PFSK-1 (cell line): ENCODE measurements around the gene FAM163B.

Source experiments
- FOXP2 ChIP-seq: optimal IDR thresholded peaks from 2 replicates; pipeline ENCODE3; 2011; ENCODE audit warnings: borderline replicate concordance, control low read depth, inconsistent platforms; ENCODE audit not compliant: insufficient read depth; ENCODE audit errors: extremely low read length, extremely low read depth
- POLR2AphosphoS5 ChIP-seq: IDR thresholded peaks from 2 replicates; pipeline ENCODE4 v1.6.1; 2012; ENCODE audit warnings: low read depth, mild to moderate bottlenecking, control low read depth, low read length, moderate library complexity
- TAF1 ChIP-seq: IDR thresholded peaks from 2 replicates; pipeline ENCODE4 v1.6.1; 2012; ENCODE audit warnings: low read length, control low read depth, borderline replicate concordance; ENCODE audit not compliant: insufficient read depth
- TF ChIP-seq, protein P1 (sequence below), 2 experiments: IDR thresholded peaks; 2 replicates each; pipeline versions ENCODE4 v1.6.1 to v1.8.0; 2011 to 2012; ENCODE audit warnings: low read depth in 2 of 2, low read length in 2 of 2, control low read depth in 1 of 2, inconsistent platforms in 1 of 2, mild to moderate bottlenecking in 1 of 2, moderate library complexity in 1 of 2; ENCODE audit not compliant: insufficient read depth in 1 of 2

DNA sequence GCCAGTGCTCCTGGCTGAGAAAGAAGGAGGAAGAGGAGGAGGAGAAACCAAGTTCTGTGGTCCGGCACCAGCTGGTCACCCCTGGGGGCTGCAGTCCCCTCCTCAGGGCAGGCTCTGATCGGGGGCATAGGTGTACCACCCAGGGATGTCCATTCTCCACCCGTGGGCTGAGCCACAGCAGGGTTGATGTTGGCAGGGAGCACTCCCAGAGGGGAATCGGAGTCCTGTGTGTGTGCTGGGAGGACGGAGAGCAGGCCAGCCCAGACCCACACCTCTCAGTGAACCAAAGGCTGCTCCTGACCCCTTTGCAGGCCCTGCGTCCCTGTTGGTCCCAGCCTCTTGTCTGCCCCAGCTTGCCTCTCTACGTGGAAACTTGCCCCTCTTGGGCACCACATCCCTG is 79.3 kb downstream of the FAM163B start:
- TF ChIP-seq, protein P1, sequence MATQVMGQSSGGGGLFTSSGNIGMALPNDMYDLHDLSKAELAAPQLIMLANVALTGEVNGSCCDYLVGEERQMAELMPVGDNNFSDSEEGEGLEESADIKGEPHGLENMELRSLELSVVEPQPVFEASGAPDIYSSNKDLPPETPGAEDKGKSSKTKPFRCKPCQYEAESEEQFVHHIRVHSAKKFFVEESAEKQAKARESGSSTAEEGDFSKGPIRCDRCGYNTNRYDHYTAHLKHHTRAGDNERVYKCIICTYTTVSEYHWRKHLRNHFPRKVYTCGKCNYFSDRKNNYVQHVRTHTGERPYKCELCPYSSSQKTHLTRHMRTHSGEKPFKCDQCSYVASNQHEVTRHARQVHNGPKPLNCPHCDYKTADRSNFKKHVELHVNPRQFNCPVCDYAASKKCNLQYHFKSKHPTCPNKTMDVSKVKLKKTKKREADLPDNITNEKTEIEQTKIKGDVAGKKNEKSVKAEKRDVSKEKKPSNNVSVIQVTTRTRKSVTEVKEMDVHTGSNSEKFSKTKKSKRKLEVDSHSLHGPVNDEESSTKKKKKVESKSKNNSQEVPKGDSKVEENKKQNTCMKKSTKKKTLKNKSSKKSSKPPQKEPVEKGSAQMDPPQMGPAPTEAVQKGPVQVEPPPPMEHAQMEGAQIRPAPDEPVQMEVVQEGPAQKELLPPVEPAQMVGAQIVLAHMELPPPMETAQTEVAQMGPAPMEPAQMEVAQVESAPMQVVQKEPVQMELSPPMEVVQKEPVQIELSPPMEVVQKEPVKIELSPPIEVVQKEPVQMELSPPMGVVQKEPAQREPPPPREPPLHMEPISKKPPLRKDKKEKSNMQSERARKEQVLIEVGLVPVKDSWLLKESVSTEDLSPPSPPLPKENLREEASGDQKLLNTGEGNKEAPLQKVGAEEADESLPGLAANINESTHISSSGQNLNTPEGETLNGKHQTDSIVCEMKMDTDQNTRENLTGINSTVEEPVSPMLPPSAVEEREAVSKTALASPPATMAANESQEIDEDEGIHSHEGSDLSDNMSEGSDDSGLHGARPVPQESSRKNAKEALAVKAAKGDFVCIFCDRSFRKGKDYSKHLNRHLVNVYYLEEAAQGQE (IDR thresholded peaks at IDR 0.05; ENCODE audit: insufficient read depth in 1 of 2, low read depth in 2 of 2, low read length in 2 of 2), result no peak
- no peak for TF ChIP-seq POLR2AphosphoS5
- TF ChIP-seq TAF1, result no peak
- no peak for TF ChIP-seq FOXP2
